BJ (cell line): ENCODE data around the gene MRPS27. TPM values are rescaled to one million over a fixed set of nuclear protein-coding genes. Genes with fewer than 3 reads are reported as not detected.
A peak's percentile ranks its signal among the peaks of the same experiment; 100 is the strongest.

Source experiments
- CTCF ChIA-PET: fragments of 350-600 bp; formaldehyde crosslinking; extraction: SDS; loops from one replicate; lab custom pipeline; 2021; ENCODE audit warnings: antibody characterized with exemption, inconsistent platforms; lab: Yijun Ruan, JAX
- POLR2A ChIA-PET: fragments of 300-600 bp; sonication (Branson Sonifier 250); formaldehyde crosslinking; extraction: SDS; loops from one replicate; lab custom pipeline; 2021; ENCODE audit warnings: antibody characterized with exemption; lab: Charles Lee
- DNase-seq: peaks from one replicate; pipeline ENCODE4 v3.0.0-alpha.2; 2011; ENCODE audit warnings: low read depth
- H3K27me3 ChIP-seq: 2 replicates; pipeline ENCODE4 v1.6.0; 2011; ENCODE audit warnings: low read length; ENCODE audit not compliant: control insufficient read depth, insufficient read depth
- H3K36me3 ChIP-seq: 2 replicates; pipeline ENCODE4 v1.5.1; 2011; ENCODE audit warnings: low read length; ENCODE audit not compliant: control insufficient read depth, insufficient read depth
- H3K4me3 ChIP-seq: 2 replicates; pipeline ENCODE4 v1.5.1; 2011; ENCODE audit warnings: low read depth, mild to moderate bottlenecking, control low read depth, low read length
- CTCF ChIP-seq: IDR thresholded peaks from 2 replicates; pipeline ENCODE4 v1.5.1; 2011; ENCODE audit warnings: low read depth, mild to moderate bottlenecking, control low read depth, inconsistent platforms, low read length, moderate library complexity; ENCODE audit not compliant: insufficient read depth
- polyA minus RNA-seq: library from RNA; depleted of rRNA, polyadenylated mRNA; stranded (reverse); fragments of >200 nt; gene quantifications from 2 replicates; pipeline ENCODE4 v1.2.3, GENCODE V29; 2011; rRNA and poly(A)+ RNA removed
- polyA plus RNA-seq: library from polyadenylated mRNA; depleted of rRNA; stranded (reverse); fragments of >200 nt; gene quantifications from 2 replicates; pipeline ENCODE4 v1.2.3, GENCODE V29; 2011; rRNA removed

Gene MRPS27
- polyA plus RNA-seq (52.6 and 58.8 TPM in 2 replicates), polyA minus RNA-seq (57.0 and 104 TPM in 2 replicates)

DNA sequence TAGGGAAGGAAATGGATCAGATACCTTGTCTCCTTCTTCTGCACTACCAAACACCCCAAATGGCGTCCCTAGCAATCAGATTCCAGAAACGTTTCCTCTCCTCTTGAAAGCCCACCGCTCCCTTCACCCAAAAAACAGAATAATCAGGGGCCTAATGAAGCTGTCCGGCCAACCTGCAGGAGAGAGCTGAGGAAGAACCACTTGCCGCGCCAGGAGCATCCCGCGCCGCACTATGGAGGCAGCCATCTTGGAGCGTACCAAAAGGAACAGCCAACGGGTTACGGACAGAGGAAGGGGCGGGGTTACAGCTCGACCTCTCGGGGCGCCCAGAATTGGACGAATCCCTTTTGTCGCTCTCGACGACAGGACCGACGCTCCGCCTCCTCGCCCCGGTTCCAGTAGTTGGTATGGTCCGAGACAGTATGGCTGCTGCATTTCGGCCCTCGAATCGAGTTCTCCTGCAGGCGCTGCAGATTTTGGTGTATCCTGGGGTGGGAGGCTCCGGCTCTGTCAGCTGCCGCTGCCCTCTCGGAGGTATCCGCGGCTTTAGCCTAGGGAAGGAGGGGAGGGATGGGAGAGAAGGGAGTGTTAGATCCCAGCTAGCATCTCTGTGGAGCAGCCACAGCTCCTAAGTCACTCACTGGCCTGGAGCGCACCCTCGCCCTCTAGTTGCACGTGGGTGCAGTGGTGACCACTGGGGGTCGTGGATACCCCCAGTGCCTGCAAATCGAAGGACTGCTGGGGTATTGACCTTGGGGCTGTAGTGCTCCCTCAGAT is at the start of gene MRPS27, which contains the start of gene PTCD2:
Gene MRPS27, minus strand, starts transcription at position 265 of the 777 bp plus-strand sequence. Its CDS starts 19 bp downstream, at position 246.
Gene PTCD2, plus strand, starts transcription at position 398 of the 777 bp plus-strand sequence. Its CDS starts 10 bp downstream, at position 408.
- CTCF ChIA-PET = interaction anchor here (0.6 to 2.2 kb wide), 5 partner anchors 10 to 537 kb away, joined by 3 to 9 read pairs (median 3); no protein-coding TSS in a partner anchor
- TF ChIP-seq CTCF = peak; percentile 41
- Histone ChIP-seq H3K36me3 (0 out of 2 replicates have a peak, but pooled peaks cover 1% of the 10 kb centered on the region), H3K4me3 (peak within 1 kb of the TSS; percentile 93), H3K27me3 (no peaks in the 10 kb centered on the region)
- POLR2A ChIA-PET = interaction anchor here (0.6 kb wide), 2 partner anchors 46 to 776 kb away, joined by 3 read pairs; no protein-coding TSS in a partner anchor
- peak; percentile 79 for DNase-seq

DNA sequence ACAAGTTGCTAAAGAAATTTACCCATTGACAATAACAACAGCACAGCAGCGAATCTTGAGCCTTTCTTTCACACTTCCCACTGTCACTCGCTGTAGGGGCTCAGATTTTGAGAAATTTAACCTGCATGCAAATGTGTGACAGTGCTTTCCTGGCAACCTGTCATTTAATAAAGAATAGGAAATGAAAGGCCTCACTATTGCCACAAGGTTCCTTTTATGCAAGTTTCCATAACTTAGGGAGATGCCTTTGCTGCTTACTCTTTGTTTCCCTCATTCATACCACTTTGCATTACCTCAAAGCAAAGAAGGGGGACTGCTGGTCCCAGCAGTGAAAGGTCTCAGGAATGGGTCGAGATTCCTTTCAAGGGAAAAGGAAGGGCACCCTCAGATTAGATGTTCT is 49.7 kb upstream of the MRPS27 start:
- CTCF ChIA-PET = interaction anchor here (0.9 to 5.5 kb wide), 4 partner anchors 9 to 155 kb away, joined by 3 to 65 read pairs (median 4); no protein-coding TSS in a partner anchor
- DNase-seq = no peak
- H3K36me3 ChIP-seq = no peaks in the 10 kb centered on the region
- POLR2A ChIA-PET = no interaction called here
- no peak overlapping the region for H3K4me3 ChIP-seq
- no peak for TF ChIP-seq CTCF
- H3K27me3 ChIP-seq = no peaks in the 10 kb centered on the region

GRCh38 chr5:72369301-72369700 is 49.3 kb upstream of the MRPS27 start:
- no peaks in the 10 kb centered on the region for H3K27me3 ChIP-seq
- POLR2A ChIA-PET = no interaction called here
- TF ChIP-seq CTCF = no peak
- CTCF ChIA-PET = interaction anchor here (0.9 to 5.5 kb wide), 5 partner anchors 10 to 163 kb away, joined by 3 to 65 read pairs (median 3); no protein-coding TSS in a partner anchor
- DNase-seq = no peak
- H3K4me3 ChIP-seq = no peak overlapping the region
- H3K36me3 ChIP-seq = no peaks in the 10 kb centered on the region

- POLR2A ChIA-PET = no interaction called here
These were observed 48.2 kb upstream of the MRPS27 start for GRCh38 chr5:72368271-72368670.

More at GRCh38 chr5:72368271-72368670, 48.2 kb upstream of the MRPS27 start:
- H3K36me3 ChIP-seq = no peaks in the 10 kb centered on the region; the same call in 1 of the 2 replicates
- H3K4me3 ChIP-seq = no peak overlapping the region
- no peaks in the 10 kb centered on the region for H3K27me3 ChIP-seq
- no peak for DNase-seq
- CTCF ChIA-PET = interaction anchor here (0.7 to 5.5 kb wide), 6 partner anchors 10 to 164 kb away, joined by 3 to 65 read pairs (median 4); no protein-coding TSS in a partner anchor
- TF ChIP-seq CTCF = no peak
